GM19463 (cell line): ENCODE data around the gene PCSK5.
"Not testable (repeated sequence)": the region's sequence is repeated elsewhere in the genome, so short reads cannot be mapped to it uniquely, and the experiment has no call there.

Source experiments
- ATAC-seq: cut with Tn5 transposase; IDR thresholded peaks from one replicate; pipeline ENCODE4 v1.9.1; 2021; ENCODE audit warnings: mild to moderate bottlenecking, moderate library complexity; ENCODE audit not compliant: unreplicated experiment

The PCSK5 gene

GRCh38 chr9:75962013-75962661 lies 71.7 kb downstream of the PCSK5 start:
- no peak for ATAC-seq

- ATAC-seq, result no peak
Observed at GRCh38 chr9:75962662-75963036, 72.2 kb downstream of the PCSK5 start.

- ATAC-seq, result not testable (repeated sequence)
Observed at GRCh38 chr9:75963321-75963720, 72.8 kb downstream of the PCSK5 start.

- no peak for ATAC-seq
Observed at GRCh38 chr9:75964427-75964826, 74.0 kb downstream of the PCSK5 start.

GRCh38 chr9:75965231-75965630 lies 74.8 kb downstream of the PCSK5 start:
- no peak for ATAC-seq

- ATAC-seq, result no peak
Observed at GRCh38 chr9:75967556-75967955, 77.1 kb downstream of the PCSK5 start.

- no peak for ATAC-seq
Observed at GRCh38 chr9:75974016-75974766, 83.7 kb downstream of the PCSK5 start.

- no peak for ATAC-seq
Observed at GRCh38 chr9:75975071-75975470, 84.6 kb downstream of the PCSK5 start.

GRCh38 chr9:75976549-75976948 lies 86.1 kb downstream of the PCSK5 start:
- no peak for ATAC-seq

GRCh38 chr9:75979362-75979761 lies 88.9 kb downstream of the PCSK5 start:
- no peak for ATAC-seq

GRCh38 chr9:75983319-75984045 lies 93.0 kb downstream of the PCSK5 start:
- no peak for ATAC-seq

- ATAC-seq, result no peak
Observed at GRCh38 chr9:75985515-75985914, 95.0 kb downstream of the PCSK5 start.

- no peak for ATAC-seq
Observed at GRCh38 chr9:75988663-75989062, 98.2 kb downstream of the PCSK5 start.

- no peak for ATAC-seq
Observed at GRCh38 chr9:75990156-75990555, 99.7 kb downstream of the PCSK5 start.

- no peak for ATAC-seq
Observed at GRCh38 chr9:75990576-75991304, 100.3 kb downstream of the PCSK5 start.

- ATAC-seq, result no peak
Observed at GRCh38 chr9:75992482-75993206, 102.2 kb downstream of the PCSK5 start.

GRCh38 chr9:75993434-75993833 lies 103.0 kb downstream of the PCSK5 start:
- no peak for ATAC-seq

GRCh38 chr9:75995066-75995465 lies 104.6 kb downstream of the PCSK5 start:
- ATAC-seq, result no peak

GRCh38 chr9:75996726-75997125 lies 106.3 kb downstream of the PCSK5 start:
- ATAC-seq, result no peak

- no peak for ATAC-seq
Observed at GRCh38 chr9:75997206-75997605, 106.7 kb downstream of the PCSK5 start.
